GM23248 (cell line): ENCODE data around the gene LILRB5.

ENCODE experiments used
- EZH2 ChIP-seq: fragments of 200-600 bp; sonication (generic); IDR thresholded peaks from 2 replicates; pipeline ENCODE4 v1.6.1; 2018; ENCODE audit warnings: antibody characterized with exemption, mild to moderate bottlenecking; ENCODE audit not compliant: insufficient read depth, poor library complexity, severe bottlenecking
- EZH2phosphoT487 ChIP-seq: fragments of 200-600 bp; sonication (generic); IDR thresholded peaks from 2 replicates; pipeline ENCODE4 v1.6.1; 2018; ENCODE audit warnings: antibody characterized with exemption, moderate library complexity, mild to moderate bottlenecking, low read depth; ENCODE audit not compliant: insufficient read depth

GRCh38 chr19:54208784-54209057 is 48.4 kb downstream of the LILRB5 start:
- TF ChIP-seq EZH2, result no peak
- TF ChIP-seq EZH2phosphoT487, result no peak
